IPS-18c (cell line): ENCODE measurements around the gene GTPBP2.

ENCODE experiments used
- H3K4me3 ChIP-seq: 2 replicates; pipeline ENCODE4 v1.7.0; 2013; ENCODE audit warnings: low read depth, mild to moderate bottlenecking, low read length, moderate library complexity; ENCODE audit not compliant: insufficient read depth
- H3K9me3 ChIP-seq: one replicate; pipeline ENCODE4 v1.6.1; 2013; ENCODE audit warnings: mild to moderate bottlenecking, low read length, moderate library complexity; ENCODE audit not compliant: control insufficient read depth, insufficient read depth

The GTPBP2 gene, protein sequence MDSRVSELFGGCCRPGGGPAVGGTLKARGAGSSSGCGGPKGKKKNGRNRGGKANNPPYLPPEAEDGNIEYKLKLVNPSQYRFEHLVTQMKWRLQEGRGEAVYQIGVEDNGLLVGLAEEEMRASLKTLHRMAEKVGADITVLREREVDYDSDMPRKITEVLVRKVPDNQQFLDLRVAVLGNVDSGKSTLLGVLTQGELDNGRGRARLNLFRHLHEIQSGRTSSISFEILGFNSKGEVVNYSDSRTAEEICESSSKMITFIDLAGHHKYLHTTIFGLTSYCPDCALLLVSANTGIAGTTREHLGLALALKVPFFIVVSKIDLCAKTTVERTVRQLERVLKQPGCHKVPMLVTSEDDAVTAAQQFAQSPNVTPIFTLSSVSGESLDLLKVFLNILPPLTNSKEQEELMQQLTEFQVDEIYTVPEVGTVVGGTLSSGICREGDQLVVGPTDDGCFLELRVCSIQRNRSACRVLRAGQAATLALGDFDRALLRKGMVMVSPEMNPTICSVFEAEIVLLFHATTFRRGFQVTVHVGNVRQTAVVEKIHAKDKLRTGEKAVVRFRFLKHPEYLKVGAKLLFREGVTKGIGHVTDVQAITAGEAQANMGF

DNA sequence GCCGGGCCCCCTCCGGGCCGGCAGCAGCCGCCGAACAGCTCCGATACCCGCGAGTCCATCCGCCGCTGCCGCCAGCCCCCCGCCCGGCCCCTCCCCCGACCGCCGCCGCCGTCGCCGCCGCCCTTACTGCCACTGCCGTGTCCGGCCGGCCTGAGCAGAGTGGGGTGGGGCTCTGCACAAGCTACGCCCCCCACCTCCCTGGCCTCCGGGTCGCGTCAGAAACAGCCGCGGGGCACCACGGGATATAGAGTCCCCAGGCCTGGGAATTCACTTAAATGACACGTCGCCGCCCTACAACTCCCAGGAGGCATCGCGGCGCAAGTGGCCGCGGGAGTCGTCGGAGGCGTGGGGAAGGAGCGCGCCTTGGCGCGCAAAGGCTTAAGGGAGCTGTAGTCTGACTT, at the start of gene GTPBP2:
Gene GTPBP2, minus strand, starts transcription at position 161 of the 401 bp plus-strand sequence. Its CDS starts 102 bp downstream, at position 59.
- Histone ChIP-seq H3K4me3 (peak within 1 kb of the TSS; percentile 84), H3K9me3 (no peaks in the 10 kb centered on the region)

GRCh38 chr6:43678341-43678740, 49.3 kb upstream of the GTPBP2 start:
- Histone ChIP-seq H3K4me3 (no peak overlapping the region), H3K9me3 (no peaks in the 10 kb centered on the region)

- no peaks in the 10 kb centered on the region for H3K9me3 ChIP-seq
- H3K4me3 ChIP-seq: no peak overlapping the region
Observed at GRCh38 chr6:43677759-43678158, 48.7 kb upstream of the GTPBP2 start.

DNA sequence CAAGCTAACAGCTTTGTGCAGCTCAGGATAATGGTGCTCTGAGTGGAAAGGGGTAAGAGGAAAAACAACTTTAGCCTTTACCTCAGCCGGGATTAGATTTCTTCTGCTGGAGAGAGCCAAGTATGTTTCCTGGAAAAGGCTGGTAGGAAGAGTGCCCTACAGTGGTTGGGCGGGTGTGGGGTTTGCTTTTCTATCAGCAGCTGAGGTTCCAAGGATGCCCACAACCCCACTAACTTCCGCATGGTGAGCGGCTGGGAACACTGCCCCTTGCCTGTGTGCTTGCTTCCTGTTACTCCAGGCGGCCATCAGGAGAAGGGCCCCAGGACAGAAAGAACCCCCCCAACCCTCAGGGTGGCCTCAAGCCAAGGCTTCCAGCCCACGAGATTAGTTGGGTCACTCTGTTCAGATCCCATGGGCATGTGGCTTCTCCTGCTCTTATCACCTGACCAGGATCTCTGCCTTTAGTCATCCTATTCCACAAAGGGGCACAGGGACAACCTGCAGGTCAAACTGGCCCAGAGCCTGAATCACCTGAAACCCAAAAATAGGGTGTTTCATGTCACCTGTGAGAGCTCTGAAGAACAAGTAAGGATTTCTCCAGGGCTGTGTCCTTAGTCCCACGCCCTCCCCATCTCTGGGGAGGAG, 48.0 kb upstream of the GTPBP2 start:
- H3K4me3 ChIP-seq: no peak overlapping the region
- no peaks in the 10 kb centered on the region for H3K9me3 ChIP-seq

- Histone ChIP-seq H3K9me3 (no peaks in the 10 kb centered on the region), H3K4me3 (no peak overlapping the region)
Observed at GRCh38 chr6:43674921-43675320, 45.9 kb upstream of the GTPBP2 start.

GRCh38 chr6:43674291-43674690, 45.2 kb upstream of the GTPBP2 start:
- Histone ChIP-seq H3K9me3 (no peaks in the 10 kb centered on the region), H3K4me3 (no peak overlapping the region)

- Histone ChIP-seq H3K4me3 (no peak overlapping the region), H3K9me3 (no peaks in the 10 kb centered on the region)
Observed at GRCh38 chr6:43673444-43674084, 44.5 kb upstream of the GTPBP2 start.

- H3K4me3 ChIP-seq: no peak overlapping the region
Observed at GRCh38 chr6:43671801-43672690, 43.0 kb upstream of the GTPBP2 start.

GRCh38 chr6:43671011-43671800, 42.1 kb upstream of the GTPBP2 start:
- Histone ChIP-seq H3K4me3 (no peak overlapping the region), H3K9me3 (no peaks in the 10 kb centered on the region)

More at GRCh38 chr6:43671801-43672690, 43.0 kb upstream of the GTPBP2 start:
- H3K9me3 ChIP-seq: no peaks in the 10 kb centered on the region

DNA sequence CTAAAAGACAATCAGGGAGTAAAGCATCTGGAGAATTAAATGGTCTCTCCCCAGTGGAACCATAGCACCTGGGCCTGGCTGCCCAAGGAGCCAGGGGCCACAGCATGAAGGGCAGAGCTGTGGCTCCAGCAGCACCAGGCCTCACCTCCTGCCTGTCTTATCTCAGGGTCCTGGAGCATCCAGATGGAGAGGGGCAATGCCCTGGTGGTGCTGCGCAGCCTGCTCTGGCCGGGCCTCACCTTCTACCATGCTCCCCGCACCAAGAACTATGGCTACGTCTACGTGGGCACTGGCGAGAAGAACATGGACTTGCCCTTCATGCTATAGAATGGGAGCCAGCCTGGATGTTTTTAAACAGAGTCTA, 41.5 kb upstream of the GTPBP2 start:
- Histone ChIP-seq H3K4me3 (no peak overlapping the region), H3K9me3 (no peaks in the 10 kb centered on the region)

GRCh38 chr6:43669922-43670622, 41.0 kb upstream of the GTPBP2 start:
- Histone ChIP-seq H3K9me3 (no peaks in the 10 kb centered on the region), H3K4me3 (no peak overlapping the region)

- H3K9me3 ChIP-seq: no peaks in the 10 kb centered on the region
Observed at GRCh38 chr6:43669050-43669921, 40.2 kb upstream of the GTPBP2 start.

DNA sequence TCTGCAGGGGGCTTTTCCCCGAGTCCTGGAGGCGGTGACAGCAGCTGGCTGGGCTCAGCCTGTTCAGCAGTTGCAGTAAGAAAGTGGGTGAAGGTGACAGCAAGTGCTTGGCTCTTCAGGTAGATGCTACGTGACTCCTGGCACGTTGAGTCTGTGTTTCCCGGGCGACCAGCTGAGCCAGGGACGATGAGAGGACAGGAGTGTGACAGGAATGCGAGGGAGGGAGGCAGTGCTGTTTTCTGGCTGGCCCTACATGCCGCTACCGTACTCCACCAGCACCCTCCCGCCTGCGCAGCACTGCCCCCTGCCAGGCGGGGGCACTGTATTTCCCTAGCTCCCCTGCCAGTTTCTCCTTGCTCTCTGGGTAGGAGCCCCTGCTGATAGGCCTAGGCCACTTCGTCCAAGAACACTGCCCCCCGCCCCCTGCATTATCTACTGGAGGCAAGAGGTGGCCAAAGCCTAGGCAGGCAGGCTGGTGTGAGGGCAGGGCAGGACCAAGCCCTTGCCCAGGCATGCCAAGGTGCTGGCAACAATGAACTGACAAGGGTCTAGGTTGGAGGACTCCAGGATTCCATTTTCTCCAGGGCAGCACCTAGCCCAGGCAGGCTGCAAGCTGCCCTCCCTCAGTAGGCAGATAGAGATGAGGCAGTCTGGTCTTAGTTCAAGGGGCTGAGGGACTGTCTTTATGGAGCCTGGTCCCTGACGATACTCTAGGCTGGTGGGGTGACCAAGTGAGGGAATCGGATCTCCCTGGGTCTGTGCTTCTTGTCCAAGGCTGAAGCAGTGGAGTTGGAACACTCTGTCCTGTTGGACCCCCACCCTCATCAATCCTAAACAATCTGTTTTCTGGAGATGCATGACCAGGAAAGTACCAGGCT, 39.3 kb upstream of the GTPBP2 start:
- Histone ChIP-seq H3K4me3 (0 out of 2 replicates have a peak overlapping the region, but pooled peaks have one; percentile 9), H3K9me3 (no peaks in the 10 kb centered on the region)

More at GRCh38 chr6:43669050-43669921, 40.2 kb upstream of the GTPBP2 start:
- H3K4me3 ChIP-seq: no peak overlapping the region
